ENCODE data around the gene ADK. TPM values are rescaled to one million over a fixed set of nuclear protein-coding genes. Genes with fewer than 3 reads are reported as not detected.

ADK gene
- total and polyA plus RNA-seq, 7 experiments from 2014 or later: 20.7 to 43.8 (median 25.3) TPM

- CTCF ChIA-PET: interaction anchor here (1.1 kb wide), 1 partner anchor 9 kb away, joined by 3 read pairs; no protein-coding TSS in a partner anchor
- intact Hi-C loops (cut with micrococcal nuclease): loop anchor here (10.0 kb wide), 1 partner anchor 54 kb away; no protein-coding TSS in a partner anchor
- POLR2A ChIA-PET: no interaction called here
Observed at GRCh38 chr10:74530981-74531380, 380.0 kb downstream of the ADK start.

GRCh38 chr10:74539317-74539716 lies 388.3 kb downstream of the ADK start:
- Histone ChIP-seq H3K36me3 (ENCODE audit: control insufficient read depth in 2 of 3, insufficient read depth in 3 of 3, low read length in 3 of 3) (no peaks in the 10 kb centered on the region), H3K27ac (ENCODE audit: low read depth, low read length) (no peak overlapping the region), H3K27me3 (ENCODE audit: control insufficient read depth in 2 of 2, insufficient read depth in 2 of 2, low read length in 2 of 2) (no peaks in the 10 kb centered on the region), H3K9me3 (ENCODE audit: control insufficient read depth in 2 of 3, low read length in 3 of 3) (no peaks in the 10 kb centered on the region), H3K4me3 (ENCODE audit: low read length) (no peak overlapping the region), H3K4me1 (ENCODE audit: control insufficient read depth in 2 of 2, insufficient read depth in 2 of 2, low read length in 2 of 2) (no peaks in the 10 kb centered on the region)
- H3K4me3 Mint-ChIP-seq: no peak overlapping the region
- CTCF ChIA-PET: no interaction called here
- peaks cover 0 to 12% (median 5%) of the 10 kb centered on the region in 5 donors for H3K36me3 Mint-ChIP-seq
- H3K27me3 Mint-ChIP-seq: no peaks in the 10 kb centered on the region
- H3K4me1 Mint-ChIP-seq: peaks cover 3 to 21% (median 15%) of the 10 kb centered on the region in 7 donors
- no peak overlapping the region for H3K27ac Mint-ChIP-seq
- ATAC-seq (no peak), DNase-seq (no peak)
- intact Hi-C loops (cut with micrococcal nuclease): loop anchor here (10.0 kb wide), 1 partner anchor 45 kb away; no protein-coding TSS in a partner anchor
- H3K9me3 Mint-ChIP-seq: peaks cover 0 to 3% (median 0%) of the 10 kb centered on the region in 11 donors
- POLR2A ChIA-PET: interaction anchor here (0.6 kb wide), 1 partner anchor 80 kb away, joined by 4 read pairs; no protein-coding TSS in a partner anchor

More at GRCh38 chr10:74530981-74531380, 380.0 kb downstream of the ADK start:
- Mint-ChIP-seq H3K27me3 (no peaks in the 10 kb centered on the region), H3K4me3 (no peak overlapping the region), H3K9me3 (no peaks in the 10 kb centered on the region), H3K36me3 (peaks cover 0 to 39% (median 21%) of the 10 kb centered on the region in 5 donors), H3K4me1 (peaks cover 0 to 4% (median under 1%) of the 10 kb centered on the region in 7 donors), H3K27ac (no peak overlapping the region)
- no peaks in the 10 kb centered on the region for H3K27me3 ChIP-seq (ENCODE audit: control insufficient read depth in 2 of 2, insufficient read depth in 2 of 2, low read length in 2 of 2)
- H3K9me3 ChIP-seq (ENCODE audit: control insufficient read depth in 2 of 3, low read length in 3 of 3): no peaks in the 10 kb centered on the region
- no peaks in the 10 kb centered on the region for H3K4me1 ChIP-seq (ENCODE audit: control insufficient read depth in 2 of 2, insufficient read depth in 2 of 2, low read length in 2 of 2)
- H3K27ac ChIP-seq (ENCODE audit: low read depth, low read length): no peak overlapping the region
- ATAC-seq (no peak), DNase-seq (no peak)
- no peaks in the 10 kb centered on the region for H3K36me3 ChIP-seq (ENCODE audit: control insufficient read depth in 2 of 3, insufficient read depth in 3 of 3, low read length in 3 of 3)
- H3K4me3 ChIP-seq (ENCODE audit: low read length): no peak overlapping the region

GRCh38 chr10:74541375-74541774 lies 390.4 kb downstream of the ADK start:
- DNase-seq: no peak
- POLR2A ChIA-PET: no interaction called here
- Histone ChIP-seq H3K27ac (ENCODE audit: low read depth, low read length) (no peak overlapping the region), H3K4me1 (ENCODE audit: control insufficient read depth in 2 of 2, insufficient read depth in 2 of 2, low read length in 2 of 2) (no peaks in the 10 kb centered on the region), H3K9me3 (ENCODE audit: control insufficient read depth in 2 of 3, low read length in 3 of 3) (no peaks in the 10 kb centered on the region), H3K36me3 (ENCODE audit: control insufficient read depth in 2 of 3, insufficient read depth in 3 of 3, low read length in 3 of 3) (no peaks in the 10 kb centered on the region), H3K27me3 (ENCODE audit: control insufficient read depth in 2 of 2, insufficient read depth in 2 of 2, low read length in 2 of 2) (no peaks in the 10 kb centered on the region), H3K4me3 (ENCODE audit: low read length) (no peak overlapping the region)
- no peak for ATAC-seq
- peaks cover 0 to 15% (median 5%) of the 10 kb centered on the region in 5 donors for H3K36me3 Mint-ChIP-seq
- H3K9me3 Mint-ChIP-seq: peaks cover 0 to 3% (median 0%) of the 10 kb centered on the region in 11 donors
- CTCF ChIA-PET: no interaction called here
- intact Hi-C loops (cut with micrococcal nuclease): no loop called here
- no peak overlapping the region for H3K4me3 Mint-ChIP-seq
- no peak overlapping the region for H3K27ac Mint-ChIP-seq
- H3K4me1 Mint-ChIP-seq: peaks cover 2 to 19% (median 11%) of the 10 kb centered on the region in 7 donors
- H3K27me3 Mint-ChIP-seq: no peaks in the 10 kb centered on the region

- ATAC-seq (no peak), DNase-seq (no peak)
- no peaks in the 10 kb centered on the region for H3K27me3 ChIP-seq (ENCODE audit: control insufficient read depth in 2 of 2, insufficient read depth in 2 of 2, low read length in 2 of 2)
- H3K36me3 ChIP-seq (ENCODE audit: control insufficient read depth in 2 of 3, insufficient read depth in 3 of 3, low read length in 3 of 3): no peaks in the 10 kb centered on the region
- H3K4me3 ChIP-seq (ENCODE audit: low read length): no peak overlapping the region
- ChIA-PET CTCF (no interaction called here), POLR2A (no interaction called here)
- Mint-ChIP-seq H3K27me3 (no peaks in the 10 kb centered on the region), H3K4me1 (peaks cover 0 to 13% (median 6%) of the 10 kb centered on the region in 7 donors), H3K27ac (no peak overlapping the region), H3K4me3 (no peak overlapping the region), H3K36me3 (peaks cover 0 to 12% (median 2%) of the 10 kb centered on the region in 5 donors), H3K9me3 (peaks cover 0 to 1% (median 0%) of the 10 kb centered on the region in 11 donors)
- H3K27ac ChIP-seq (ENCODE audit: low read depth, low read length): no peak overlapping the region
- intact Hi-C loops (cut with micrococcal nuclease): no loop called here
- H3K4me1 ChIP-seq (ENCODE audit: control insufficient read depth in 2 of 2, insufficient read depth in 2 of 2, low read length in 2 of 2): no peaks in the 10 kb centered on the region
- no peaks in the 10 kb centered on the region for H3K9me3 ChIP-seq (ENCODE audit: control insufficient read depth in 2 of 3, low read length in 3 of 3)
Observed at GRCh38 chr10:74542077-74542476, 391.1 kb downstream of the ADK start.

GRCh38 chr10:74543276-74543675 lies 392.3 kb downstream of the ADK start:
- H3K27me3 Mint-ChIP-seq: no peaks in the 10 kb centered on the region
- Histone ChIP-seq H3K4me1 (ENCODE audit: control insufficient read depth in 2 of 2, insufficient read depth in 2 of 2, low read length in 2 of 2) (no peaks in the 10 kb centered on the region), H3K36me3 (ENCODE audit: control insufficient read depth in 2 of 3, insufficient read depth in 3 of 3, low read length in 3 of 3) (no peaks in the 10 kb centered on the region), H3K27ac (ENCODE audit: low read depth, low read length) (no peak overlapping the region), H3K9me3 (ENCODE audit: control insufficient read depth in 2 of 3, low read length in 3 of 3) (no peaks in the 10 kb centered on the region), H3K27me3 (ENCODE audit: control insufficient read depth in 2 of 2, insufficient read depth in 2 of 2, low read length in 2 of 2) (no peaks in the 10 kb centered on the region), H3K4me3 (ENCODE audit: low read length) (no peak overlapping the region)
- H3K9me3 Mint-ChIP-seq: peaks cover 0 to 1% (median 0%) of the 10 kb centered on the region in 11 donors
- H3K4me3 Mint-ChIP-seq: no peak overlapping the region
- ATAC-seq: no peak
- peak overlapping the region in 1 of 9 donors; percentile 21 for H3K27ac Mint-ChIP-seq
- H3K36me3 Mint-ChIP-seq: peaks cover 0 to 14% (median 3%) of the 10 kb centered on the region in 5 donors
- ChIA-PET POLR2A (interaction anchor here (0.7 kb wide), 1 partner anchor 46 kb away, joined by 4 read pairs; no protein-coding TSS in a partner anchor), CTCF (no interaction called here)
- intact Hi-C loops (cut with micrococcal nuclease): no loop called here
- H3K4me1 Mint-ChIP-seq: peaks cover 0 to 13% (median 6%) of the 10 kb centered on the region in 7 donors
- DNase-seq: no peak

GRCh38 chr10:74544106-74544505 lies 393.1 kb downstream of the ADK start:
- peaks cover 0 to 1% (median 0%) of the 10 kb centered on the region in 11 donors for H3K9me3 Mint-ChIP-seq
- H3K4me3 ChIP-seq (ENCODE audit: low read length): no peak overlapping the region
- peaks cover 0 to 13% (median 6%) of the 10 kb centered on the region in 7 donors for H3K4me1 Mint-ChIP-seq
- H3K36me3 Mint-ChIP-seq: peaks cover 0 to 14% (median 3%) of the 10 kb centered on the region in 5 donors
- no peaks in the 10 kb centered on the region for H3K27me3 ChIP-seq (ENCODE audit: control insufficient read depth in 2 of 2, insufficient read depth in 2 of 2, low read length in 2 of 2)
- ATAC-seq (no peak), DNase-seq (no peak)
- CTCF ChIA-PET: no interaction called here
- H3K27ac ChIP-seq (ENCODE audit: low read depth, low read length): no peak overlapping the region
- H3K4me3 Mint-ChIP-seq: no peak overlapping the region
- intact Hi-C loops (cut with micrococcal nuclease): no loop called here
- H3K36me3 ChIP-seq (ENCODE audit: control insufficient read depth in 2 of 3, insufficient read depth in 3 of 3, low read length in 3 of 3): no peaks in the 10 kb centered on the region
- no peaks in the 10 kb centered on the region for H3K9me3 ChIP-seq (ENCODE audit: control insufficient read depth in 2 of 3, low read length in 3 of 3)
- no peaks in the 10 kb centered on the region for H3K4me1 ChIP-seq (ENCODE audit: control insufficient read depth in 2 of 2, insufficient read depth in 2 of 2, low read length in 2 of 2)
- no peaks in the 10 kb centered on the region for H3K27me3 Mint-ChIP-seq
- H3K27ac Mint-ChIP-seq: no peak overlapping the region
- POLR2A ChIA-PET: no interaction called here

GRCh38 chr10:74548676-74549075 lies 397.7 kb downstream of the ADK start:
- H3K4me3 Mint-ChIP-seq: no peak overlapping the region
- Histone ChIP-seq H3K27ac (ENCODE audit: low read depth, low read length) (no peak overlapping the region), H3K36me3 (ENCODE audit: control insufficient read depth in 2 of 3, insufficient read depth in 3 of 3, low read length in 3 of 3) (no peaks in the 10 kb centered on the region), H3K4me1 (ENCODE audit: control insufficient read depth in 2 of 2, insufficient read depth in 2 of 2, low read length in 2 of 2) (no peaks in the 10 kb centered on the region), H3K27me3 (ENCODE audit: control insufficient read depth in 2 of 2, insufficient read depth in 2 of 2, low read length in 2 of 2) (no peaks in the 10 kb centered on the region), H3K9me3 (ENCODE audit: control insufficient read depth in 2 of 3, low read length in 3 of 3) (no peaks in the 10 kb centered on the region), H3K4me3 (ENCODE audit: low read length) (no peak overlapping the region)
- H3K9me3 Mint-ChIP-seq: peaks cover 0 to 3% (median 0%) of the 10 kb centered on the region in 11 donors
- DNase-seq: no peak
- intact Hi-C loops (cut with micrococcal nuclease): no loop called here
- ChIA-PET POLR2A (no interaction called here), CTCF (no interaction called here)
- H3K36me3 Mint-ChIP-seq: peaks cover 0 to 19% (median 17%) of the 10 kb centered on the region in 5 donors
- H3K27ac Mint-ChIP-seq: no peak overlapping the region
- peaks cover 0 to 8% (median 5%) of the 10 kb centered on the region in 7 donors for H3K4me1 Mint-ChIP-seq
- no peak for ATAC-seq
- no peaks in the 10 kb centered on the region for H3K27me3 Mint-ChIP-seq
